Esophagus squamous epithelium (tissue), 5 donors: ENCODE measurements around the gene GABRG2. TPM values are rescaled to one million over a fixed set of nuclear protein-coding genes. Genes with fewer than 3 reads are reported as not detected.

Experiments used
- DNase-seq: peaks from one replicate; lab custom pipeline; 2025; lab: John Stamatoyannopoulos, UW
- H3K27ac ChIP-seq, 4 donors: fragments of 200-600 bp; sonication (generic); one replicate each; pipeline ENCODE4 v1.5.1; 2016 to 2019; ENCODE audit warnings: mild to moderate bottlenecking in 1 of 4
- H3K27me3 ChIP-seq, 4 donors: fragments of 200-600 bp; sonication (generic); 1 replicate in 3 of 4; 2 replicates in 1 of 4; pipeline versions ENCODE4 v1.5.1 to v1.6.0; 2017 to 2021; ENCODE audit warnings: antibody characterized with exemption in 1 of 4
- H3K36me3 ChIP-seq, 3 donors: fragments of 200-600 bp; sonication (generic); one replicate each; pipeline ENCODE4 v1.5.1; 2016 to 2019
- H3K4me1 ChIP-seq, 3 donors: fragments of 200-600 bp; sonication (generic); one replicate each; pipeline ENCODE4 v1.5.1; 2017 to 2019
- H3K4me3 ChIP-seq, 4 donors: fragments of 200-600 bp; sonication (generic); 1 replicate in 3 of 4; 2 replicates in 1 of 4; pipeline ENCODE4 v1.5.1; 2016 to 2019; ENCODE audit warnings: mild to moderate bottlenecking in 2 of 4, moderate library complexity in 1 of 4
- H3K9me3 ChIP-seq, 3 donors: fragments of 200-600 bp; sonication (generic); one replicate each; pipeline ENCODE4 v1.5.1; 2016 to 2019
- POLR2A ChIP-seq, 4 donors: fragments of 450-650 bp; IDR thresholded peaks; one replicate each; pipeline ENCODE4 v1.6.1; 2017; ENCODE audit warnings: antibody characterized with exemption in 4 of 4, mild to moderate bottlenecking in 4 of 4, moderate library complexity in 3 of 4
- WGBS, 2 donors: methylation state at CpG; one replicate each; pipeline ENCODE4 v1.1.5; 2018; 5-methylcytosine and 5-hydroxymethylcytosine counted together
- intact Hi-C: fragments of 100-400 bp; cut with DNase I; formaldehyde crosslinking; loops from one replicate; pipeline ENCODE4 v1.15.0; 2022
- total RNA-seq, 4 donors: library from RNA; depleted of rRNA; stranded (reverse); fragments of >200 nt; gene quantifications; one replicate each; pipeline ENCODE4 v1.1.0, GENCODE V29; 2016
- TF ChIP-seq, protein P1 (sequence below), 6 experiments: fragments of 450-650 bp in 4 of 6; fragments of 200-600 bp in 2 of 6; sonication (generic) in 2 of 6; IDR thresholded peaks; one replicate each; pipeline ENCODE4 v1.5.1; 2016 to 2019; ENCODE audit warnings: antibody characterized with exemption in 6 of 6, mild to moderate bottlenecking in 4 of 6, moderate library complexity in 4 of 6
- donor health status: DM: yes; HTN: yes; CAD: no.

The GABRG2 gene
- total RNA-seq, result not detected

GRCh38 chr5:162067655-162068411, at the start of gene GABRG2:
Gene GABRG2, plus strand, starts transcription at chr5:162067773. Its CDS starts 227 bp downstream, at chr5:162068000.
- Histone ChIP-seq H3K4me3 (no peak within 1 kb of the TSS), H3K27me3 (peaks cover 0 to 8% (median 0%) of the 10 kb centered on the region in 4 donors), H3K36me3 (no peaks in the 10 kb centered on the region), H3K9me3 (no peaks in the 10 kb centered on the region), H3K27ac (no peak within 1 kb of the TSS), H3K4me1 (no peaks in the 10 kb centered on the region)
- no peak for DNase-seq
- WGBS, 2 donors, result 13 to 15% methylated on average over 21 of the region's 21 CpGs
- TF ChIP-seq, protein P1, sequence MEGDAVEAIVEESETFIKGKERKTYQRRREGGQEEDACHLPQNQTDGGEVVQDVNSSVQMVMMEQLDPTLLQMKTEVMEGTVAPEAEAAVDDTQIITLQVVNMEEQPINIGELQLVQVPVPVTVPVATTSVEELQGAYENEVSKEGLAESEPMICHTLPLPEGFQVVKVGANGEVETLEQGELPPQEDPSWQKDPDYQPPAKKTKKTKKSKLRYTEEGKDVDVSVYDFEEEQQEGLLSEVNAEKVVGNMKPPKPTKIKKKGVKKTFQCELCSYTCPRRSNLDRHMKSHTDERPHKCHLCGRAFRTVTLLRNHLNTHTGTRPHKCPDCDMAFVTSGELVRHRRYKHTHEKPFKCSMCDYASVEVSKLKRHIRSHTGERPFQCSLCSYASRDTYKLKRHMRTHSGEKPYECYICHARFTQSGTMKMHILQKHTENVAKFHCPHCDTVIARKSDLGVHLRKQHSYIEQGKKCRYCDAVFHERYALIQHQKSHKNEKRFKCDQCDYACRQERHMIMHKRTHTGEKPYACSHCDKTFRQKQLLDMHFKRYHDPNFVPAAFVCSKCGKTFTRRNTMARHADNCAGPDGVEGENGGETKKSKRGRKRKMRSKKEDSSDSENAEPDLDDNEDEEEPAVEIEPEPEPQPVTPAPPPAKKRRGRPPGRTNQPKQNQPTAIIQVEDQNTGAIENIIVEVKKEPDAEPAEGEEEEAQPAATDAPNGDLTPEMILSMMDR (IDR thresholded peaks at IDR 0.05), result no peak
- no peak for TF ChIP-seq POLR2A (IDR thresholded peaks at IDR 0.05)
- intact Hi-C loops, result no loop called here

- no peaks in the 10 kb centered on the region for H3K27me3 ChIP-seq
- no peak overlapping the region for H3K27ac ChIP-seq
- WGBS, 2 donors, result 66 to 67% methylated on average over 2 of the region's 2 CpGs
- no peak for DNase-seq
- no peaks in the 10 kb centered on the region for H3K36me3 ChIP-seq
- H3K4me3 ChIP-seq, result no peak overlapping the region
- no peaks in the 10 kb centered on the region for H3K4me1 ChIP-seq
- peaks cover 0 to 7% (median 0%) of the 10 kb centered on the region in 3 donors for H3K9me3 ChIP-seq
- TF ChIP-seq, protein P1 (IDR thresholded peaks at IDR 0.05), result no peak
- no peak for TF ChIP-seq POLR2A (IDR thresholded peaks at IDR 0.05)
- intact Hi-C loops, result no loop called here
Measured at GRCh38 chr5:162025312-162025711, 42.3 kb upstream of the GABRG2 start.

GRCh38 chr5:162026803-162027202, 40.8 kb upstream of the GABRG2 start:
- Histone ChIP-seq H3K4me1 (no peaks in the 10 kb centered on the region), H3K27ac (no peak overlapping the region), H3K36me3 (no peaks in the 10 kb centered on the region), H3K9me3 (peaks cover 0 to under 1% (median 0%) of the 10 kb centered on the region in 3 donors), H3K4me3 (no peak overlapping the region), H3K27me3 (no peaks in the 10 kb centered on the region)
- intact Hi-C loops, result no loop called here
- DNase-seq, result no peak
- 53 to 63% methylated on average over 4 of the region's 4 CpGs for WGBS, 2 donors
- no peak for TF ChIP-seq POLR2A (IDR thresholded peaks at IDR 0.05)
- TF ChIP-seq, protein P1 (IDR thresholded peaks at IDR 0.05), result no peak

GRCh38 chr5:162037431-162037830, 30.1 kb upstream of the GABRG2 start:
- no peak for TF ChIP-seq POLR2A (IDR thresholded peaks at IDR 0.05)
- TF ChIP-seq, protein P1 (IDR thresholded peaks at IDR 0.05), result no peak
- no peak for DNase-seq
- Histone ChIP-seq H3K4me1 (no peaks in the 10 kb centered on the region), H3K4me3 (no peak overlapping the region), H3K36me3 (no peaks in the 10 kb centered on the region), H3K27ac (no peak overlapping the region), H3K9me3 (no peaks in the 10 kb centered on the region), H3K27me3 (no peaks in the 10 kb centered on the region)
- 67 to 81% methylated on average over 1 of the region's 1 CpG for WGBS, 2 donors
- intact Hi-C loops, result no loop called here

- no peak for DNase-seq
- H3K27me3 ChIP-seq, result no peaks in the 10 kb centered on the region
- no peaks in the 10 kb centered on the region for H3K36me3 ChIP-seq
- no peak overlapping the region for H3K27ac ChIP-seq
- 42 to 50% methylated on average over 1 of the region's 1 CpG for WGBS, 2 donors
- H3K9me3 ChIP-seq, result no peaks in the 10 kb centered on the region
- no peak overlapping the region for H3K4me3 ChIP-seq
- intact Hi-C loops, result no loop called here
- TF ChIP-seq, protein P1 (IDR thresholded peaks at IDR 0.05), result no peak
- no peak for TF ChIP-seq POLR2A (IDR thresholded peaks at IDR 0.05)
- no peaks in the 10 kb centered on the region for H3K4me1 ChIP-seq
Measured at GRCh38 chr5:162047279-162047678, 20.3 kb upstream of the GABRG2 start.
